PFSK-1 (cell line): Measurements from ENCODE around the gene OR5T2.

ENCODE experiments used
- FOXP2 ChIP-seq: optimal IDR thresholded peaks from 2 replicates; pipeline ENCODE3; 2011; ENCODE audit warnings: borderline replicate concordance, control low read depth, inconsistent platforms; ENCODE audit not compliant: insufficient read depth; ENCODE audit errors: extremely low read length, extremely low read depth
- POLR2AphosphoS5 ChIP-seq: IDR thresholded peaks from 2 replicates; pipeline ENCODE4 v1.6.1; 2012; ENCODE audit warnings: low read depth, mild to moderate bottlenecking, control low read depth, low read length, moderate library complexity
- TAF1 ChIP-seq: IDR thresholded peaks from 2 replicates; pipeline ENCODE4 v1.6.1; 2012; ENCODE audit warnings: low read length, control low read depth, borderline replicate concordance; ENCODE audit not compliant: insufficient read depth

GRCh38 chr11:56183459-56183858, 50.6 kb downstream of the OR5T2 start:
- TF ChIP-seq FOXP2: no peak
- no peak for TF ChIP-seq POLR2AphosphoS5
- no peak for TF ChIP-seq TAF1
